GM21619 (cell line): ENCODE results near the gene MYO1D.

Experiments
- ATAC-seq: cut with Tn5 transposase; IDR thresholded peaks from one replicate; pipeline ENCODE4 v1.9.1; 2021; ENCODE audit not compliant: unreplicated experiment

MYO1D gene

DNA sequence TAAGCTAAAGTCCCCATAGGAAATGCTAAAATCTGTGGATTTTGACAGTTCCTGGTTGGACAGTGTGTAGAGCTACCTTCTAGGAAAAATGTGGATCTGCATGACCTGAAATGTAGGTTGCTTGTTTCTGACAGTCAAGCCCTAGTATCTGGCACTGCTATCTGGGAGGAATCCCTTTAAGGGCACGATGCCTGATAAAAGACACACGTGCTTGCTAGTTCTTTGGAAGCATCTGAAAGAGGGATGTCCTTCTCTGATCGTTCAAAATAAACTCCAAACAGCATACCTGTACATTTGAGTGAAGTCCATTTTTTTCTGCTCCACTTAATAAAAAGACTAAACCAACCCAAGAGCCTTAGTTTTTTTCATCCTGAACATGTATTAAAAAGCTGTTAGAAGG lies 288.8 kb downstream of the MYO1D start:
- no peak for ATAC-seq

GRCh38 chr17:32586666-32587065 lies 290.3 kb downstream of the MYO1D start:
- ATAC-seq: no peak

- ATAC-seq: no peak
Measured at GRCh38 chr17:32584792-32585191, 292.1 kb downstream of the MYO1D start.

DNA sequence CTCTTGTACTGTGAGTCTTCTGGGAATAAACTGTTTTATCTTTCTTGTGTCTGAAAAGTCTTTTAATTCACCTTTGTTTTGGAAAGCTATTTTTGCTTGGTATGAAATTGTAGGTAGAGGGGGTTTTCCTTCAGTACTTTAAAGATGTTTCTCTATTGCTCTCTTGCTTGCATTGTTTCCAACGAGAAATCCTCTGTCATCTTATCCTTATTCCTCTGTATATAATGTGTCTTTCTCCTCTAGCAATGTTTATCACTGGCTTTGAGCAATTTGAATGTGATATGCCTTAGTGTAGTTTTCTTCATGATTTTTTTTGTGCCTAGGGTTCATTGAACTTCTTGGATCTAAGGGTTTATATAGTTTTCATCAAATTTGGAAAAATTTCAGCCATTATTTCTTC lies 293.9 kb downstream of the MYO1D start:
- no peak for ATAC-seq

DNA sequence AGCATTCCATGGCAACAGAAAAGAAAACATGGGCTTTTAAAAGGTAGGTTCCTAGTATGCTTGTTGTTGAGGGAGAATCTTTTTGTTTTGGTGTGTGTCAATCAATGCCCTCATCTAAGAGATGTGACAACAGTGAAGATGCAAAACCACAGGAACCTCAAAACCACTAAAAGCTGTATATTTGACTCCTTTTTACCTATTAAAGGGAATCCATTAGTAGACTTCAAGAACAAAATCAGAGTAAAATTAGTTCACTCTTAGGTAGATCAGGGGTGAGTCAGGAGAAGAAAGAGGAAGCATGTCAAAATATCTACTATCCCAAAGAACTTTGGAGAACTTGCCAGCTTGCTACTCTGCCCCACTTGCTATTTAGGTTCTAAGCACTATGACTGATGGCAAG lies 301.1 kb downstream of the MYO1D start:
- no peak for ATAC-seq

- ATAC-seq: peak; percentile 11
Measured at GRCh38 chr17:32570081-32570396, 306.9 kb downstream of the MYO1D start.

DNA sequence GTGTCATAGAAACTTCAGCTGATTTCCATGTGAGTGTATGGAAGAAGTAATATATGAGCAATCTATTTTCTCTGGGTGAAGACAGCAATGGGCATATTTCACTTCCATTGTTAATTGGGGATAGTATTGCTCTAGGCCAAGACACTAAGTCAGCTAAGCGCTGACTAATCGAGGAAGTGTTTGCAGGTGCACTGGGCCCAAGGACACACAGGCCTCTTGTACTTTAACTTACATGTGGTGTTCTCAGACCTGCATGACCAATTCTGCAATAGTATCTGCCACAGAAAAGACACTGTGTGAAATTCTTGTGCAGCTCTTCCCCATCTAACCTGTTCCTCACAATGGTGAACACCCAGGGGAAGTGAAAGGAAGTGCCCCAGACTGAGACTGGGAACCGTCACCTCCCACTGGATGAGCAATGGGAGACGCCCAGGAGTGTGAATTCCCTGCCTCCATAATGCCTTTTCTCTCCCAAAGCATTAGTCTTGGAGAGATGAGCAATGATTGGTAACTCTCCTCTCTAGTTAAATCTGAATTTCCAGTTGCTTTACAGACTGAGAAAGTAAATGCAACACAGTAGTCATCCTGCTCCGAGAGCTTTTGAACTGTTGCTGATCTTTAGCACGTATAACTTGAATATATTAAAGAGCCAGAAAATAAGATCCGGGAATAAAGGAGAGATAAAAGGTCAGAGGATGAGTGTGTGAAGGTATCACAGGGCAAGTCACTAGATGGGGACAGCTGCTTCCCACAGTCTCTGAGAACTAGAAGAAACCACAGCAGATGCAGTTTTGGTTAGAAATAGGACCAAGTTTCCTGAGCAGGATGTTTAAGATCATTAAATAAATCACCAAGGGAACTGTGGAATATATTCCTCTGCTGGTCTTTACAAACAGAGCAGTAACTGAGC lies 307.5 kb downstream of the MYO1D start:
- ATAC-seq: peak; percentile 62

DNA sequence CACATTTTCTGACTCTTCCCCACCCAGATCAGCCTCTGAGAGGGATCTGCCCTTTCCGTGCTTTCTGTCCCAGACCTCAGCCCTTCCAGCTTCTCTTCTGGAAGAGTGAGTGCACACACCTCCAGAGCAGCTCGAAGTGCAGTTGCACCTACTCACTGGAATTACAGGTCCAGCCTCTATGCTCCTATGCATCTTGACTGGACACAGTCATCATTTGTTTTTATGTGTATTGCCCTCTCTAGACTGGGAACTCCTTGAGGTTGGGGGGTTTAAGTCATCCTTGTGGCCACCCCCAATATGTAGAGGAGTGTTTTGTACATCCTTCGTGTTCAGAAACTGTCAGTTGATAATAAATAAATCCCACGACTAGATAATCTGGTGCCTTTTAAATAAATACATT lies 308.2 kb downstream of the MYO1D start:
- ATAC-seq: no peak

DNA sequence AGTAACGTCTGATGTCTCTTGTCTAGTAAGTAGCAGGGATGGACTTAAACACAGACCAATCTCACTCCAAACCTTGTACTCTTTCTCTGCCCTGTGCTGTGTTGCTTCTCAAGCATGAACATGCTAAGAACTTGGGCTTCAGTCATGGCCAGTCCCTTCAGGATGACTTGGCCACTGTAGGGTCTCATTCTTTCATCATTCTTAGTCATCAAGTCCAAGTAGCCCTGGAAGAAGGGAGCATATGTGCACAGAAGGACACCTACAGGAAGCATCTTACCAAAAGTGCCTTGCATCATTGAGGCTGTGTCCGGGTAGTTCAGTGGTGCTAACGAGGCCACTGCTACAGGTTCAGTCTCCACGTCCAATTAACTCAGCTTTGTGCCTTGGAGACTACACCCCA lies 309.4 kb downstream of the MYO1D start:
- ATAC-seq: no peak

DNA sequence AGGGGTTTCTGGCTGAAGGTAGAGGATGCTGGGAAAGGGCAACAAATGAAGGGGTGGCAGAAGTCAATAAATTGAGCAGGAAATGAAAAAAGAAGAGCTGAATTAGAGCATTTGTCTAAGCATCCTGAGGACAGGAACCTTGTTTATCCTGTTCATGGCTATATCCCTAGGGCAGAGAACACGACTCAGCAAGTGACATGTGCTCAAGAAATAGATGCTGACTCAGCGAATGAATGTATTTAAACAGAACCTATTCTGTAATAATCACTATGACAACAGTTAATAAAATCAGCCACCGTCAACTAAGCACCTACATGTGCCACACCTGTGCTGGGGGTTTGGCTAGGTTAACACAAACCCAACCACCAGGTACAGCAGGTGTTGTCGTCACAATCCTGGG lies 309.8 kb downstream of the MYO1D start:
- no peak for ATAC-seq

- ATAC-seq: no peak
Measured at GRCh38 chr17:32566303-32566702, 310.6 kb downstream of the MYO1D start.

DNA sequence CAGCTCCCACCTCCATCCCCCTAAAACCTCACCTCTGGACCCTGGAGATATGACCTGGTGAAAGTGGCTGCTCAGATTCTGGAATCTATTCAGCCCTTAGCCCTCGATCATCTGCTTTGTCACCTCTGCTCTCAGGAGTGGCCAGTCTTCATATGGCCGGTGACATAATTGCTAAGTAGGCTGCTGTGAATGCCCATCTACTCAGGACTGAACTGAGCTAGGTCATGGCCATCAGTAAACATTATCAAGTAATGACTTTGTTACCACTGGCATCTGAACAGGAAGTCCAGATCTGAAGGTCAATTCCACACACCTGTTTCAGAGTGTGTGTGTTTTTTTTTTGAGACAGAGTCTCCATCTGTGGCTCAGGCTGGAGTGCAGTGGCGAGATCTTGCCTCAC lies 311.5 kb downstream of the MYO1D start:
- ATAC-seq: no peak

- ATAC-seq: no peak
Measured at GRCh38 chr17:32564325-32564724, 312.6 kb downstream of the MYO1D start.

GRCh38 chr17:32563583-32563982 lies 313.3 kb downstream of the MYO1D start:
- no peak for ATAC-seq

DNA sequence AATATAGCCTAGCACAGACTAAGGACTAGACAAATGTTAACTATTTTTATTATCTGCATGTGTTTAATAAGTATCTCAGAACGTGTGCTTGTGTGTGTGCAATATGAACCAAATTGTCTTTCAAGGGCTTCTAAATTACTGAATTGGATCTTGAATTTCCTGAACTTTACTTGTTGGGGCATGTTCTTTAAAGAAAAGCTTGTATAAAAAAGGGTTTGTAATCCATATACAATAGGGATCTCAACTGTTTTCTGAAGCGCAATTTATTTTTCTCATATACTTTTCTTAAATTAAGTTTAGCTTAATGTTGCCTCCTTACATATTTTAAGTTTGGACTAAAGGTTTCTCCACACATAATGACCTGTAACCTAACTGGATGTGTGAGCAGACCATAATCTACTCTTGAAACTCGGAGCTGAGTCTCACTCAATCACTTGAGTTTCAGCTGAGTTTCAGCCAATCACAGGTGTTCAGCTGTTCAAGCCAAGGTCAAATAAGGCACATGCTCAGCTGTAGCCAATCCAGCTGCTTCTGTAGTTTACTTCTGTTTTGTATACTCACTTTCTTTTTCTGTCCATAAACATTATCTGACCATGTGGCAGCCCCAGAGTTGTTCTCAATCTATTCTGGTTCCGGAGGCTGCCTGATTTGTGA lies 317.8 kb downstream of the MYO1D start:
- ATAC-seq: peak; percentile 86

DNA sequence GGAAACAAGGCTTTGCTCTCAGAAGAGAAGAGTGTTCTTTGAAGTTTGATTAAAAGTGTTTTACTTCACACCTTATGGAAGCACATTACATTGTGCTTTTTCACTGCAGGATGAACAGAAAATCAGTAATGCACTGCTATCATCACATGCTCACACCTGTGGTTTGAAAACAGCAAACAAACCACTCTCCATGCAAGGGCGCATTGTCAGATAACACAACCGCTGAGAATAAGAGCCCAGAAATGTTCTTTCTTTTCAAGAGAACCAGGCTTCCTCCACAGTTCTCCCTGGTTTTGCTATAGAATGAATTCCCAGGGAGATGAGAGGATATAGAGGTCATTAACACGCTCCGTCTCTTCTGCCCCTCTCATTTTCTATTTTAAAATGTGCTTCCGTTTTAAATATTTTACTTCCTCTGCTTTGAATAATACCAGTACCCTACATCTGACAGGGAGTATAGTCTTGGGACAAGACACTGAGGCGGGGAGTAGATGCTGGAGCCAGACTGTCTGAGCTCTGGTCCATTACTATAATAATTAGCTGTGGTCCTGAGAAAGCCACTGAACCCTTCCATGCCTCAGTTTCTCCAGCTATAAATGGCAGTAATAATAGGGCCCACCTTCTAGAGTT lies 318.5 kb downstream of the MYO1D start:
- ATAC-seq: no peak

DNA sequence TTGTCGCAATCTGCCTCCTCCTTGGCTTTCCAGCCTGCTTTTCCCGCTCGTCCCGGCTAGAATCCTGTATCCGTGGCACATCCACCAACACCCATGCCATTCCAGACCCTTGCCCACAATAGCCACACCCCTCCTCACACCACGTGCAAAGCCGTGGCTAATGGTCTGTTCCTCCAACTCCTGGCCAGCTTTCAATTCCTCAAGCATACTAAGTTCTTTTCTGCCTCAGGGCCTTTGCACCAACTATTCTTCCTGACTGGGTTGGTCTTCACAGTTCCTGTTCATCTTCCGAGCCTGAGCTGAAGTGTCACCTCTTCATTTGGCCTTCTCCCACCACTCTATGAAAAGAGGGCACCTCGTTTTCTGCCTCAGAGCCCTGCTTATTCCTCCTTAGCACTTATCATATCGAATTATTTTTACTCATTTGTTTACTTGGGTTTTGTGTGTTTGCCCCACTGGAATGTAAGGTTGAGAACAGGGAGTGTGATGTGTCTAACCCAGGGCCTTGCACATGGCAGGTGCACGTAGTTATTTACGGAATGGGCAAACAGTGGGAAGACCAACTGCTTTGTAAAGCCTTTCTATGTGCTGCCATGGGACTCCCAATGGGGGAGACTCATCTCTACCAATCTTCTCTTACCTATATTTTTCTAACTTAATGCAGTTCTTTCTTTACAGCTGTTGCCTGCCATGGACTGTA lies 321.2 kb downstream of the MYO1D start:
- ATAC-seq: no peak

DNA sequence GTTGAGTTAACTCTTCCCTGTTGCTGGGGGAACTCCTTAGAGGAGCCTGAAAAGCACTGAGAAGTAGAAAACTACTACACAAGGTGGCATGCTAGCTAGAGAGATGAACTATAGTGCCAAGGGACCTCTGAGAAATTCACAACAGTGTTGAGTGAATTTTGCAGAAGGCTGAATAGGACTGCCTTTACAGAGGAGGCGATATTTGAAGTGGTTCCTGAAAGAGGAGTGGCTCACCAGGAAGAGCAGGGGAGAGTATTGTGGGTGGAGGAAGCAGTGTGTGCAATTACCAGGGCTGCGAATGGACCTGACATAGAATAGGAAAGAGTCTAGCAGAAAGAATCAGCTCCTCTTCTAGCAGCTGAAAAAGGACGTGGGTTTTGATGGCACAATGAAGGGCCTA lies 323.8 kb downstream of the MYO1D start:
- ATAC-seq: no peak

GRCh38 chr17:32552280-32552679 lies 324.6 kb downstream of the MYO1D start:
- no peak for ATAC-seq

DNA sequence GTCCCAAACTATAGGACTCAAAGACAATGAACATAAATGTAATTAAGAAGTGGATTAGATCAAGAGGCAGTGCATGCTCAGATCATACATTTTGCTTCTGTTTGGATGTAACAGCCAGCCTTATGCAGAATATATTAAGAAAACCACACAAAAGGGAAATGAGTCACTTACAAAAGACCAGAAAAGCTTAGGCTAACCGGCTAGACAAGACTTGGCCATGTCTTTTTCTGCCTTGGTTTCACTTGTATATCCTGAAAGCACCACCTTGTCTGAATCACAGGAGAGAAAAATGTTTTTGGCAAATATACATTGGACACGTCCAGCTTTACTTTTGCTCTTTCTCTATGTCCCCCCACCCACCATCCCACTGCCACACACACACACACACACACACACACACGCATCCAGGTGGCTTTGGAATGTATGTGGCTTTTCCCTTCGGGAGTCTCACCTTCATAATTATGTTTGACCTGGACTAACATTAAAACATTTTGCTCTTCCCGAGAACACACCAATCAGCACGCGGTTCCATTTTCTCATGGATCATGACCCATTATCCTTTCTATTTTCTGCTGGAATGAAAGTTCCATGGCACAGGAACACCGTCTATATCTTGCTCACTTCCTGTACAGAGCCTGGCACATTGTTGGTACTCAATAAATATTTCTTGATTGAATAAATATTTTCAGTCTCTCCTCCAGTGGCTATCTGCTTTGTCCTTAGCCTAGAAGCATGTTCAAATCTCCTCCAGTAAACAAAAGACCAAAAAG lies 325.6 kb downstream of the MYO1D start:
- no peak for ATAC-seq

DNA sequence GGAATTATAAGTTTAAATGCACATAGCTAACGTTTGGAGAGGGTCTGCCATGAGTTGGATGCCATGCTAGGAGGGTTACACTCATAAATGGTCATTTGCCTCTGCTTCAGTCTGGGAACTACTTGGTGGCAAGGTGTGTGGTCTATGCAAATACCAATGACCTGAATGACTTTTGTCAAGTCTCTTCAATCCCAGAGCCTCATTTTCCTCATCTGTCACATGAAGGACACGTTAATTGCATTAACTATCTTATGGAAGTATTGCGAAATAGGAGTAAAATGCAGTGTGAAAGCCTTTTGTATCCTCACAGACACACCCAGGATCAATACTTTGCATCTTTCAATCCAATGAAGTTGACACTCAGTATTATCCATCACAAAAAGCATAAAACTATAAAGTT lies 327.4 kb downstream of the MYO1D start:
- no peak for ATAC-seq
